ENCODE data around the gene RASSF3. TPM values are rescaled to one million over a fixed set of nuclear protein-coding genes. Genes with fewer than 3 reads are reported as not detected.

Gene RASSF3, protein sequence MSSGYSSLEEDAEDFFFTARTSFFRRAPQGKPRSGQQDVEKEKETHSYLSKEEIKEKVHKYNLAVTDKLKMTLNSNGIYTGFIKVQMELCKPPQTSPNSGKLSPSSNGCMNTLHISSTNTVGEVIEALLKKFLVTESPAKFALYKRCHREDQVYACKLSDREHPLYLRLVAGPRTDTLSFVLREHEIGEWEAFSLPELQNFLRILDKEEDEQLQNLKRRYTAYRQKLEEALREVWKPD
- total RNA-seq (2022; extraction: Qiagen RNA extraction; ENCODE audit: low read depth) = 29.7 to 34.9 TPM (median 32.5 TPM) in 5 replicates

DNA sequence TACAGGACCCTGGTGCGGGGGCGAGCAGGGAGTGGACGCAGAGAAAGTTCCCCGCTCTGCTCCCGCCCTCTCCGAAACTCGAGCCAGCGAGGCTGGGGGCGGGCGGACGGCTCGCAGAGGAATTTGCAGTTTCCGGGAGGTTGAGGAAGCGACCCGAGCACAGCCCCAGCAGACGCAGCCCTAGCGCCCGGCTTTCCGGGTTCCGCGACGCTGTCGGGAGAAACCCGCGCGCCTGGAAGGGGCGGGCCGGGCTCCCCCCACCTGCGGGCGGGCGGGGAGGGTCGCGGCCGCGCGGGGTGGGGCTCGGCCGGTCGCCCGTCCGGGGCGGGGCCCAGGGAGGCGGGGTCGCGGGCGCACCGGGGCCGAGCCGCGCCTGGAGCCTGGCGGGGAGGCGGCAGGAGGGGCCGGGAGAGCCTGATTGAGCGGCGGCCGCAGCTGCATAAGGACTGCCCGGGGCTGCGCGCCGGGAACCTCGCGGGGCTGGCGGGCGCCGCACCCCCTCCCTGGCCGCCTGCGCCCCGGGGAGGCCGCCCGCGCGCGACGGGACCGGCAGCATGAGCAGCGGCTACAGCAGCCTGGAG is at the start of gene RASSF3:
RASSF3 (plus strand) TSS at position 417 of the 581 bp plus-strand sequence; CDS start at position 555, 138 bp downstream.

Other genes starting within 250 kb of the RASSF3 start
- gene C12orf56, start 219.7 kb upstream of the RASSF3 start, total RNA-seq (2022; extraction: Qiagen RNA extraction; ENCODE audit: low read depth) = 0.03 to 0.30 TPM (median 0.15 TPM) in 4 of 5 replicates, not detected in the other
- 51.7 to 56.2 TPM (median 53.2 TPM) in 5 replicates for gene XPOT, start 206.1 kb upstream of the RASSF3 start, total RNA-seq (2022; extraction: Qiagen RNA extraction; ENCODE audit: low read depth)
- 23.9 to 29.9 TPM (median 25.2 TPM) in 5 replicates for gene TBK1, start 158.4 kb upstream of the RASSF3 start, total RNA-seq (2022; extraction: Qiagen RNA extraction; ENCODE audit: low read depth)
- gene GNS, start 148.9 kb downstream of the RASSF3 start, total RNA-seq (2022; extraction: Qiagen RNA extraction; ENCODE audit: low read depth) = 48.9 to 59.7 TPM (median 54.2 TPM) in 5 replicates
- gene TBC1D30, start 214.2 kb downstream of the RASSF3 start, total RNA-seq (2022; extraction: Qiagen RNA extraction; ENCODE audit: low read depth) = 1.8 to 2.5 TPM (median 2.0 TPM) in 5 replicates